ENCODE data around the gene TRIM16.
"Not testable (repeated sequence)": the region's sequence is repeated elsewhere in the genome, so short reads cannot be mapped to it uniquely, and the experiment has no call there.

The TRIM16 gene

GRCh38 chr17:15659236-15659635 lies 24.9 kb downstream of the TRIM16 start:
- no peak for DNase-seq (ENCODE audit: low read depth in 2 of 2, low spot score in 1 of 2)

GRCh38 chr17:15658296-15658695 lies 25.8 kb downstream of the TRIM16 start:
- no peak for DNase-seq (ENCODE audit: low read depth in 2 of 2, low spot score in 1 of 2)

- DNase-seq (ENCODE audit: low read depth in 2 of 2, low spot score in 1 of 2): no peak
Measured at GRCh38 chr17:15657868-15658267, 26.2 kb downstream of the TRIM16 start.

GRCh38 chr17:15654886-15655561 lies 29.1 kb downstream of the TRIM16 start:
- DNase-seq (ENCODE audit: low read depth in 2 of 2, low spot score in 1 of 2): no peak

GRCh38 chr17:15654401-15654800 lies 29.7 kb downstream of the TRIM16 start:
- not testable (repeated sequence) for DNase-seq (ENCODE audit: low read depth in 2 of 2, low spot score in 1 of 2)

GRCh38 chr17:15652960-15653359 lies 31.2 kb downstream of the TRIM16 start:
- no peak for DNase-seq (ENCODE audit: low read depth in 2 of 2, low spot score in 1 of 2)

GRCh38 chr17:15651583-15652110 lies 32.5 kb downstream of the TRIM16 start:
- no peak for DNase-seq (ENCODE audit: low read depth in 2 of 2, low spot score in 1 of 2)

- no peak for DNase-seq (ENCODE audit: low read depth in 2 of 2, low spot score in 1 of 2)
Measured at GRCh38 chr17:15650741-15651582, 33.1 kb downstream of the TRIM16 start.

- no peak for DNase-seq (ENCODE audit: low read depth in 2 of 2, low spot score in 1 of 2)
Measured at GRCh38 chr17:15649861-15650421, 34.2 kb downstream of the TRIM16 start.

GRCh38 chr17:15648386-15648785 lies 35.7 kb downstream of the TRIM16 start:
- no peak for DNase-seq (ENCODE audit: low read depth in 2 of 2, low spot score in 1 of 2)

GRCh38 chr17:15645942-15646312 lies 38.2 kb downstream of the TRIM16 start:
- not testable (repeated sequence) for DNase-seq (ENCODE audit: low read depth in 2 of 2, low spot score in 1 of 2)

- DNase-seq (ENCODE audit: low read depth in 2 of 2, low spot score in 1 of 2): not testable (repeated sequence)
Measured at GRCh38 chr17:15645099-15645941, 38.8 kb downstream of the TRIM16 start.

- not testable (repeated sequence) for DNase-seq (ENCODE audit: low read depth in 2 of 2, low spot score in 1 of 2)
Measured at GRCh38 chr17:15642505-15643251, 41.4 kb downstream of the TRIM16 start.

- DNase-seq (ENCODE audit: low read depth in 2 of 2, low spot score in 1 of 2): not testable (repeated sequence)
Measured at GRCh38 chr17:15642014-15642413, 42.1 kb downstream of the TRIM16 start.

- not testable (repeated sequence) for DNase-seq (ENCODE audit: low read depth in 2 of 2, low spot score in 1 of 2)
Measured at GRCh38 chr17:15630930-15631453, 53.1 kb downstream of the TRIM16 start.

GRCh38 chr17:15629991-15630390 lies 54.1 kb downstream of the TRIM16 start:
- not testable (repeated sequence) for DNase-seq (ENCODE audit: low read depth in 2 of 2, low spot score in 1 of 2)

GRCh38 chr17:15623661-15624209 lies 60.4 kb downstream of the TRIM16 start:
- DNase-seq (ENCODE audit: low read depth in 2 of 2, low spot score in 1 of 2): not testable (repeated sequence)

- DNase-seq (ENCODE audit: low read depth in 2 of 2, low spot score in 1 of 2): not testable (repeated sequence)
Measured at GRCh38 chr17:15623255-15623654, 60.9 kb downstream of the TRIM16 start.

- DNase-seq (ENCODE audit: low read depth in 2 of 2, low spot score in 1 of 2): not testable (repeated sequence)
Measured at GRCh38 chr17:15622124-15622523, 62.0 kb downstream of the TRIM16 start.
